HG03571 (cell line): Measurements from ENCODE around the gene CD300C.
"Not testable (repeated sequence)": the region's sequence is repeated elsewhere in the genome, so short reads cannot be mapped to it uniquely, and the experiment has no call there.

ENCODE experiments used
- ATAC-seq: cut with Tn5 transposase; IDR thresholded peaks from one replicate; pipeline ENCODE4 v1.9.1; 2021; ENCODE audit not compliant: unreplicated experiment

Gene CD300C

GRCh38 chr17:74563358-74563757, 17.4 kb upstream of the CD300C start:
- no peak for ATAC-seq

- no peak for ATAC-seq
These were observed 15.7 kb upstream of the CD300C start for GRCh38 chr17:74561586-74561985.

GRCh38 chr17:74558882-74559519, 13.1 kb upstream of the CD300C start:
- no peak for ATAC-seq

GRCh38 chr17:74558402-74558801, 12.5 kb upstream of the CD300C start:
- ATAC-seq, result not testable (repeated sequence)

- no peak for ATAC-seq
These were observed 9.6 kb upstream of the CD300C start for GRCh38 chr17:74555427-74555940.

- no peak for ATAC-seq
These were observed 9.0 kb upstream of the CD300C start for GRCh38 chr17:74554909-74555308.

GRCh38 chr17:74552037-74552436, 6.1 kb upstream of the CD300C start:
- ATAC-seq, result no peak

- no peak for ATAC-seq
These were observed 4.7 kb upstream of the CD300C start for GRCh38 chr17:74550602-74551001.

- no peak for ATAC-seq
These were observed 3.4 kb upstream of the CD300C start for GRCh38 chr17:74549343-74549742.

GRCh38 chr17:74547736-74548135, 1.8 kb upstream of the CD300C start:
- no peak for ATAC-seq

- ATAC-seq, result no peak
These were observed 1.3 kb upstream of the CD300C start for GRCh38 chr17:74547264-74547663.

GRCh38 chr17:74546586-74546985, 671 bp upstream of the CD300C start:
- no peak for ATAC-seq

- no peak for ATAC-seq
These were observed 698 bp downstream of the CD300C start for GRCh38 chr17:74544991-74545842.

- no peak for ATAC-seq
These were observed 1.8 kb downstream of the CD300C start for GRCh38 chr17:74543891-74544760.

GRCh38 chr17:74543406-74543805, 2.5 kb downstream of the CD300C start:
- no peak for ATAC-seq

- no peak for ATAC-seq
These were observed 3.1 kb downstream of the CD300C start for GRCh38 chr17:74542727-74543383.

- ATAC-seq, result no peak
These were observed 3.7 kb downstream of the CD300C start for GRCh38 chr17:74542166-74542565.

- ATAC-seq, result no peak
These were observed 4.5 kb downstream of the CD300C start for GRCh38 chr17:74541176-74542111.

- ATAC-seq, result no peak
These were observed 6.6 kb downstream of the CD300C start for GRCh38 chr17:74539281-74539820.
